Activated T-cell treated with anti-CD3 and anti-CD28 coated beads, Interleukin-2, amount 50 U/mL, for 48 hours (primary cell): ENCODE data around the gene RAD9A.

Experiments
- DNase-seq, 2 experiments: peaks; one replicate each; pipeline ENCODE4 v3.0.0-alpha.2; 2020

The RAD9A gene

DNA sequence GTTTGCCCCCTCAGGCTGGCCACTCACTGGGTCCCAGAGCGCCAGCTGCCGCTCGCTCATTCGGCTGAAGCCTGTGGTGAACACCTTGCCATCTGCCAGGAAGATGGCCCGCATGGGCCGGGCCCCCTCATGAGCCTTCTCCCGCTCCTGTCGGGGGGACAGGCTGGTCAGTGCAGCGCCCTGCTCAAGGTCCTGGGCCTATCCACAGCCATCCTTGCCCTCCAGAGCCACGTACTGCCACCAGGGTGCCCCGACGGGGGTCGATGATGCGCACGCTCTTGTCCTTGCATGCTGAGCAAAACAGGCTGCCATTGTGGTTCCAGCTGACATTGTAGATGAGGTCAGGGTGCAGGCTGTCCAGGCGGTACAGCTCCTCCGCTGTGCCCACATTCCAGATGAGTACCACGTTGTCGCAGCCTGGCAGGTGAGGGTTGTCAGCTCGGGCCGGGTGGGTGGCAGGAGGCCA, 49.3 kb downstream of the RAD9A start:
- peak in 1 of 2 experiments; percentile 41 for DNase-seq

DNA sequence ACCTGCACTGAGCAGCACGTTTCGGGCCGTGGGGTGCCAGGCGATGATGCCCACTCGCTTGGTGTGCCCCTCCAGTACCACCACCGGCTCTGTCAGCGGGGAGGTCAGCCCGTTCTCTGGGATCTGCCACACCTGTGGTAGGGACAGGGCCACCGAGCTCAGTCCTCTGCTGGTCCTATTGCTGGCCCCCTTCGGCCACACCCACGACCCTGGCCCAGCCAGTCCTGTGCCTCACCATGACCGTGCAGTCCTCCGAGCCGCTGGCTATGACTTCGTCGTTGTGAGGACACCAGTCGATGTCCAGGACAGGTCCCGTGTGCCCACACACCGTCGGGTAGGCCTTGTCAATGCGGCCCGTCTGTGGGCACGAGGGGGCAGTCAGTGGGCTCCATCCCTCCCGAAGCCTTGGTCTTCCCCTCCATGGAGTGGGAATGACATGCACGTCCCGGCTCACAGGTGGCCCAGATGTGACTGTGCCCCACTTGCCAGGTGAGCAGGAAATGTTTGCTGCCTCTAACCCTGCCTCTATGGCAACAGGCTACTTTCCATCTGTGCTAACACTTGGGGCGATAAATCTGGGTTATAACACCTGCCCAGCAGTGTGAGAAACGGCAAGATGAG, 50.1 kb downstream of the RAD9A start:
- peak in 1 of 2 experiments; percentile 33 for DNase-seq

DNA sequence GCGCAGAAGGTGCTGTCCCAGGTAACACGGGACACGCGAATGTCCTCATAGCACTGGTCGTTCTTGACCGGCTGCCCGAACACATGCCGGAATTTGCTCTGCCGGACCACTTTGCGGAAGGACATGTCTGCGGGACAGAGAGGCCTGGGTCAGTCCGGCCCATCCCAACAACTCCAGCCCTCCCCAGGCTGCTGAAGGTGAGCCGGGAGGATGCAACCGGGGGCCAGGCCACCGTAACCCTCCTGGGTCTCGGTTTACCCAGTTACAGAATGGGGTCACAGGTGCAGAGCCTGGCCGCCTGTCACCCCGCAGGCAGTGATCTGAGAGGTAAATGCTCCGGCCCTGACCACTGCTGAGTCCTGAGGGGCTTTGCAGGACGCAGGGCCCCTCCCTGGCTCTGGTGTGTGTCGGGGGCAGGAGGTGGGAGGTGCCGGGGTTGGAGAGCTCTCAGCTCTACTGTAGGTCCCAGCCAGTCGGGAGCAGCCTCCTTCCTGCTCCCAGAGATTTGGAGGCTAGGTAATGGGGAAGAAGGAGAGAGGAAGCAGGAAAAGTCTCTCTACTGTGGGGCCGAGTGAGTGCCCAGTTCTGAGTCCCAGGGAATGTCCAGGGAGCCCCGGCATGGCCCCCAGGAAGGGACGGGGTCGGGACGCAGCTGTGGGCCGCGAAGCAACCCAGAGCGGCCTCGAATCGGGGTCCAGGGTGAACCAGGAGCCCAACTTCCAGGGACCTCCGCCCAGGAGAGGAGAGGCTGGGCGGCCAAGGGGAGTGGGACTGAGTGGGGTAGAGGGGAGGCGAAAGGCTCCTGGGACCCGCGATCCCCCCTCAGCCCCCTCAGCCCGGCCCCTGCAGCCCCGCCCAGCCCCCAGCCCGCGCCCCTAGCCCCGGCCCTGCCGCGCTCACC, 51.0 kb downstream of the RAD9A start:
- peak in 1 of 2 experiments; percentile 26 for DNase-seq

DNA sequence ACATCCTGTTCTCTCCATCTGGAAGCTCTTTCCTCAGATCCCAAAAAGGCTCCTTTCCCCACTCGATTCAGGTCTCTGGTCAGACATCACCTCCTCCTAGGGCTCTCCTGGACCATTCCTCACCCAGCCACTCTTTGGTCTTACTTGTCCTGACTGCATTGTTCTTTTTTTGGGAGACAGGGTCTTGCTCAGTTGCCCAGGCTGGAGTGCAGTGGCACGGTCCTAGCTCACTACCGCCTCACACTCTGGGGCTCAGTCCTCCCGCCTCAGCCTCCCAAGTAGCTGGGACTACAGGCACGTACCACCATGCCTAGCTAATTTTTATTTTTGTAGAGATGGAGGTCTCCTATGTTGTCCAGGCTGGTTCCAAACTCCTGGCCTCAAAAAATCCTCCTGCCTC, 53.7 kb downstream of the RAD9A start:
- DNase-seq, result no peak
